Activated T-helper 1 cell treated with anti-CD3 and anti-CD28 coated beads, Interleukin-2, amount 50 U/mL, for 16 hours (primary cell): Measurements from ENCODE around the gene SPATA25.
A peak's percentile ranks its signal among the peaks of the same experiment; 100 is the strongest.
"Not testable (repeated sequence)": the region's sequence is repeated elsewhere in the genome, so short reads cannot be mapped to it uniquely, and the experiment has no call there.

Experiments used
- DNase-seq, 2 donors: peaks; one replicate each; pipeline ENCODE4 v3.0.0-alpha.2; 2020; ENCODE audit warnings: low read depth in 1 of 2, low spot score in 1 of 2

Gene SPATA25

DNA sequence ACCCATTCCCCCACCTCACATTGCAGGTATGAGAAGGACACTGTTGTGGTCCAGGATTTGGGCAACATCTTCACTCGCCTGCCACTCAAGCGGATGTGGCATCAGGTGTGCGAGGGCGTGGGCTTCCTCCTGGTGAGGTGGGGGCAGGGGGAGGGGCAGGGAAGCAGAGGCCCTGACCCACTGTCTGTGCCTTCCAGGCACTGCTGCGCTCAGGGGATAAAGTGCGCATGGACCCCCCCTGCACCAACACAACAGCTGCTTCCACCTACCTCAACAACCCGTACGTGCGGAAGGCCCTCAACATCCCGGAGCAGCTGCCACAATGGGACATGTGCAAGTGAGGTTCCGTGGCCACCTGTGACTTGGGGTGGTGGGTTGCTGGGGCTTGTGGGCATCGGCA is 7.4 kb upstream of the SPATA25 start:
- DNase-seq = no peak

DNA sequence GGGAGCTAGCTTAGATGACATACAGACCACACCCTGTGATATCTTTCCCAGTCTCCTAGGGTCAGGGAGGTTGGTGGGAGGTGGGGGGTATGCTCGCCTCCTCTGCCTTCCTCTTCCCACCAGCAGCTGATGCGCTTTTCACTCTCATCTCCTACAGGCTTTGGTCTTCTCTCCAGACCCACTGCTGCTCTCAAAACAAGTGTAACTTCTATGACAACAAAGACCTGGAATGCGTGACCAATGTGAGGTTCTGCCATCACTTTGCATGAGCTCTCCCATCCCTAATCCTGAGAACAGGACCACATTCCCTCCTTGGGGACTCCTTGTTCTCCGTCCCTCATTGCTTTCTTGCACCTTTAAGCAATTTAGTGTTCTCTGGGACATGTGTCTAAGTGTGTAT is 6.4 kb upstream of the SPATA25 start:
- DNase-seq = no peak

DNA sequence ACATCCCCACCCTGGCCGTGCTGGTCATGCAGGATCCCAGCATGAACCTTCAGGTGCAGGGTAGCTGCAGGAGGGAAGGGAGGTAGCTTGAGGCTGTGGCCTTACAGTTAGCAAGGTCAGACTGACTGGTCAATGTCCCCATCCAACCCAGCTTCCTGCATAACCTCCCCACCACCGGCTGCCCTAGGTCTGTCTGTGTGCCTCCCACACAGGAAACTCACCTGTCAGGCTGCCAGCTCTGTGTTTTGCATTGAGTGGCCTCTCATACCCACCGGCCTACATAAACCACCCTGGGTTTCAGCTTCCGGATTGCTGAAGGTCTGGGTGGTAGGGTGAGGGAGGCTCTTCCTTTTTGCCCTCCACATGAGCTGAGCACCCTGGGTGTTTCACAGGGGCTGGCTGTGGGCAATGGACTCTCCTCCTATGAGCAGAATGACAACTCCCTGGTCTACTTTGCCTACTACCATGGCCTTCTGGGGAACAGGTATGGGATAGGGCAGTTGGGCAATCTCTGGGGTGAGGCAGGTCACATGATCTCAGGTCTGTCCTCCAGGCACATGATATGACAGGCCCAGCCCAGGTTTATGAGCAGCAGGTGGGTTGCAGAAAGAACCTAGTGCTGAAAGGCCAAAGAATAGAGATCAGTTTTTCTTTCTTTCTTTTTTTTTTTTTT is 5.5 kb upstream of the SPATA25 start:
- no peak for DNase-seq

DNA sequence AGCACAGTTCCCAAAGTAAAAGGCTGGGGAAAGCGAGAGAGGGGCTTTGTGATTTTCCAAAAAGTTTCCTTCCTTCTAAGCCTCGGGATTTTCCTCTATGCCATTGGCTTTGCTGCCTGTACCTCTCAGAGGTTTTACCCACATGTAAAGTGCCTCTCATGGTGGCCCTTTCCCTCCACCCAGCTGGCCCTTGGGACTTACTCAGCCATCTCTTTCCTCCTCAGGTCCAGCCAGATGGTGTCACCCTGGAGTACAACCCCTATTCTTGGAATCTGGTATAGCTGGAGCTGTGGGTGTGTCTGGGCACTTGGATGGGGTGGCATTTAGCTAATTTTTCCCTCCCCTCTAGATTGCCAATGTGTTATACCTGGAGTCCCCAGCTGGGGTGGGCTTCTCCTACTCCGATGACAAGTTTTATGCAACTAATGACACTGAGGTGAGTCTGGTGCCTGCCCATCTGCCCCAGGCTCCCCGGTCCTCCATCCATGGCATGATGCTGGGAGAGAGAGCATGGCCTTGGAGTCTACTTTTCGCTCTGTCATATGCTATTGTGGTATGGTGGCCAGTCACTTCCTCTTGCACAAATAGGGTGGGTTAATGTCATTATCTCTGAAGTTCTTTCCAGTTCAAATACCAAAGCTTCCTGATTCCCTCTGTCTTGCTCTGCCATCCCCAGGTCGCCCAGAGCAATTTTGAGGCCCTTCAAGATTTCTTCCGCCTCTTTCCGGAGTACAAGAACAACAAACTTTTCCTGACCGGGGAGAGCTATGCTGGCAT is 4.8 kb upstream of the SPATA25 start:
- no peak for DNase-seq

DNA sequence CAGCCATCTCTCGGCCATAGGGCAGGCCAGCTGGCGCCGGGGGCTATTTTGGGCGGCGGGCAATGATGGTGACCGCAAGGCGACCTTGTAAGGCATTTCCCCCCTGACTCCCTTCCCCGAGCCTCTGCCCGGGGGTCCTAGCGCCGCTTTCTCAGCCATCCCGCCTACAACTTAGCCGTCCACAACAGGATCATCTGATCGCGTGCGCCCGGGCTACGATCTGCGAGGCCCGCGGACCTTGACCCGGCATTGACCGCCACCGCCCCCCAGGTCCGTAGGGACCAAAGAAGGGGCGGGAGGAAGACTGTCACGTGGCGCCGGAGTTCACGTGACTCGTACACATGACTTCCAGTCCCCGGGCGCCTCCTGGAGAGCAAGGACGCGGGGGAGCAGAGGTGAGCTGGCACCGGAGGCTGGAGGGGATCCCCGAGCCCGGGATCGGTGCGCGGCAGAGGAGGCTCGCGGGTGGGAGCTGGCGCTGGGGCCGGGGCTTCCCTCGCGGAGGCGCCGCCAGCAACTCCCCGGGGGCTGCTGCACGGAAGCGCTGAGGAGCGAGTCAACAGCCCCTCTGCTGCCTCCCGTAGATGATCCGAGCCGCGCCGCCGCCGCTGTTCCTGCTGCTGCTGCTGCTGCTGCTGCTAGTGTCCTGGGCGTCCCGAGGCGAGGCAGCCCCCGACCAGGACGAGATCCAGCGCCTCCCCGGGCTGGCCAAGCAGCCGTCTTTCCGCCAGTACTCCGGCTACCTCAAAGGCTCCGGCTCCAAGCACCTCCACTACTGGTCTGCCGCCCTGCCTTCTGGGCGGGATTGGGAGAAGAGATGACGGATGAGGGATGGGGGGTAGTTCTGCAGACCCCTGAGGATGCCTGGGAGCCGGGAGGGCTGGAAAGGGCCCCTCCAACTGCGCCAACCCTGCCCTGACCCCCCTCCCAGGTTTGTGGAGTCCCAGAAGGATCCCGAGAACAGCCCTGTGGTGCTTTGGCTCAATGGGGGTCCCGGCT is 3.9 kb upstream of the SPATA25 start, which contains the start of the genes CTSA and NEURL2:
Gene CTSA (plus strand): TSS at position 351 of the 999 bp plus-strand sequence. CDS start 234 bp downstream, at position 585.
Gene NEURL2 (minus strand): TSS at position 224 of the 999 bp plus-strand sequence. CDS start 217 bp downstream, at position 7.
- DNase-seq = peak; percentile 56 to 77

DNA sequence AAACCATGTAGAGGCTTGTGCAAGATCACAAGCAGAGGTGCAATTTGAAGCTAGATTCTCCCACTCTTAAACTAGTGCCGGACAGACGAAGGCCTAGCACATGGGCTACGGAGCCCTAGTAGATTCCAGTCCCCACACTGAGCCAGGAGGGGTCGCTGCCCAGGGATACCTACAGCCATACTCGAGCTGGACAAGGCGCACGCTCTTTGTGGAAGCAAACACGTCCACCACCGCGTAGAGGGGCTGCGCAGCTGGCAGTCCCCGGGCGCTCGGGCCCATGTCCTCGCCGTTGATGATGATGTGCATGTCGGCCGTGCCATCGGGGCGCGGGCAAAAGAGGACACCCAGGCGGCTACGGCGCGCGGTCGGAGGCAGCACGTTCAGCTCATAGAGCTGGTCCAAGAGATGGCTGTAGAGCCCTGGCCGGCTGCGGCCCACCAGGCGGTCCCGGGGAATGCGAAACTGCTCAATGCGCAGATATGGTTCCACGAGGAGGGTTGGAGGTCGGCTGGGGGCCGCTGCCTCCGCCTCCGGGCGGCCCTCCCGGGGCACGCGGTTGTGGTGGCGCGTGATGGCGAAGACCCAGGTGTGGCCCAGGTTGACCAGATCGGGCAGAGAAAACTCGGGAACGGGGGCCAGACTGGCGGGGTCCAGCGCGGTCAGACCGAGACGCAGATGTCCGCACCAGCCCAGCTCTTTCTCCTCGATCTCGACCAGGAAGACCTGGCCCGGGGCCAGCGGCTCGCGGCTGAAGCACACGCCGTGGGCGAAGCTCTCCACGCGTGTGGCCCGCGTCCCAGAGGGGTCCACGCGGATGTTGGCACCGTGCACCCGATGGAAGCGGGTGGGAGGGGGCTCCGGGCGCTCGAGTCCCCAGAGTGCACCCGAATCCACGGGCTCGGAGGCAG is 2.9 kb upstream of the SPATA25 start:
- DNase-seq = no peak

DNA sequence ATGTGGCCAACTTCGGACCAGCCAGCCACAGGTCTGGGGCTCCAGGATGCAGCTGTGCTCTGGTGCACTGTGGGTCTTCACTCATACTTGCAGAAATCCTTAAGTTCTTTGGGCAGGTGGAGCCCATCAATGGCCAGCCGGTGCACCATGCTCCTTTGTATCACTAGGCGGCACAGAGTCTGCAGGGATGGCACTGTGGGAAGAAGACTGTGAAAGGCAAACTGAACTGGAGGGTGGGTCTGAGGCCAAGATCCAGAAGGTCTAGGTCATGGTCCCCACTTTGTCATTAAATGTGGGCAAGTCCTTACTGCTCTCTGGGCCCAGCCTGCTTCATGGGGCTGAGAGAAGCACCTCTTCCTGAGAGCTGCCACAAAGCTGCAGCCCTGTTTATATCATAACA is 1.3 kb upstream of the SPATA25 start:
- no peak for DNase-seq

DNA sequence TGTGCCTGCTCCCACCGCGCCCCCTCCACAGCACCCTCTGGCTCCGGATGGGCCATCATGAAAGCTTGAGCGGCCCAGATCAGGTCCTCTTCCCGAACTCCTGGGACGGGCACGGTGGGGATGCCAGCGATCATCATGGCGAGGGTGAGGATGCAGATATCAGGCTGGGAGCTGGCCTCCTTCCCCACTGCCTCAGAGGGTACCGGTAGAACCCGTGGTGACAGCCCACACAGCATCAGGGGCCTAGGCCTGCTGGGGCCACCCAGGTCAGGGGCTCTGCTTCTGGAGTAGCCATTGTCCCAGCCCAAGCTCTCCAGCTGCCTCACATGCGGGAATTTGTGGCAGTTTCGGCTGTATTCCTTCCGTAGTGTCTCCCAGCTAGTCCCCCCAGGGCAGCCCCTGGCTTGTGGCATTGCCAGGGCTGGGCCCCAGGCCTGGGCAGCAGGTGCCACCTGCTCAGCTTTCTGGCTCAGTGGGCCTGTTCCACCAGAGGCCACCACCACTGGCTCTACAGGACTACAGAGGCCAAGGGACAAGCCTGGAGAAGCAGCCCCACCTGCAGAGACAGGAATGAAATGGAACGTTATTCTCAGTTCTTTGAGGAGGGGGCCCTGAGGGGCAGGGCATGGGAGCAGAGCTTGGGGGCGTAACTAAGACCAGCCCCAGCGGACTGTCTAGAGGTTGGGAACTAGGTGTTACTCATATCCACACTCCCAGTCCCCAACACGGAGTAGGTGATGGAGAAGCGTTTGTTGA is 654 bp downstream of the SPATA25 start:
- no peak for DNase-seq

DNA sequence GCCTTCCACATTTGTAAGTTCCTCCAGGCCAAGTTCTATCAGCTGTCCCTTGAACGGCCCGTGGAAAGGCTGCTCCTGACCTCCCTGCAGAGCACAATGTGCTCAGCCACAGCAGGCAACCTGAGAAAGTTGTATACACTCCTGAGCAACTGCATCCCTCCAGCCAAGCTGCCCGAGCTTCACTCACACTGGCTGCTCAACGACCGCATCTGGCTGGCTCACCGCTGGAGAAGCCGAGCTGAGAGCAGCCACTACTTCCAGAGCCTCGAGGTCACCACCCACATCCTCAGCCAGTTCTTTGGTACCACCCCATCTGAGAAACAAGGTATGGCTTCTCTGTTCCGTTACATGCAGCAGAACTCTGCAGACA is 4.3 kb downstream of the SPATA25 start:
- DNase-seq = no peak

DNA sequence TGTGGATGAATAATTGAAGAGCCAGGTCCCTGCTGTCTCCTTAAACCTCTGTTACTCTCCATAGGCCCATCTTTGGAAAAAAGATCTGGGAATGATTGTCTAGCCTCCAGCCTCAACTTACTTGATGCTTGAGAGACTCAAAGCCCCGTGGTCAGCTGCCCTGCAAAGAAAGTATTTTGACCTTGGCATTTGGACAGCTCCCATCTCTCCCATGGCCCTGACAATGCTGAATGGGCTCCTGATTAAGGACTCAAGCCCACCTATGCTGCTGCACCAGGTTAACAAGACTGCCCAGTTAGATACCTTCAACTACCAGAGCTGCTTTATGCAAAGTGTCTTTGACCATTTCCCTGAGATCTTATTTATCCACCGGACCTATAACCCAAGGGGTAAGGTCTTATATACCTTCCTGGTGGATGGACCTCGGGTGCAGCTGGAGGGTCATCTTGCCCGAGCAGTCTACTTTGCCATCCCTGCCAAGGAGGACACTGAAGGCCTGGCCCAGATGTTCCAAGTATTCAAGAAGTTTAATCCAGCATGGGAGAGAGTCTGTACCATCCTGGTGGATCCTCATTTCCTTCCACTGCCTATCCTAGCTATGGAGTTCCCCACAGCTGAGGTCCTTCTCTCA is 4.8 kb downstream of the SPATA25 start:
- no peak for DNase-seq

DNA sequence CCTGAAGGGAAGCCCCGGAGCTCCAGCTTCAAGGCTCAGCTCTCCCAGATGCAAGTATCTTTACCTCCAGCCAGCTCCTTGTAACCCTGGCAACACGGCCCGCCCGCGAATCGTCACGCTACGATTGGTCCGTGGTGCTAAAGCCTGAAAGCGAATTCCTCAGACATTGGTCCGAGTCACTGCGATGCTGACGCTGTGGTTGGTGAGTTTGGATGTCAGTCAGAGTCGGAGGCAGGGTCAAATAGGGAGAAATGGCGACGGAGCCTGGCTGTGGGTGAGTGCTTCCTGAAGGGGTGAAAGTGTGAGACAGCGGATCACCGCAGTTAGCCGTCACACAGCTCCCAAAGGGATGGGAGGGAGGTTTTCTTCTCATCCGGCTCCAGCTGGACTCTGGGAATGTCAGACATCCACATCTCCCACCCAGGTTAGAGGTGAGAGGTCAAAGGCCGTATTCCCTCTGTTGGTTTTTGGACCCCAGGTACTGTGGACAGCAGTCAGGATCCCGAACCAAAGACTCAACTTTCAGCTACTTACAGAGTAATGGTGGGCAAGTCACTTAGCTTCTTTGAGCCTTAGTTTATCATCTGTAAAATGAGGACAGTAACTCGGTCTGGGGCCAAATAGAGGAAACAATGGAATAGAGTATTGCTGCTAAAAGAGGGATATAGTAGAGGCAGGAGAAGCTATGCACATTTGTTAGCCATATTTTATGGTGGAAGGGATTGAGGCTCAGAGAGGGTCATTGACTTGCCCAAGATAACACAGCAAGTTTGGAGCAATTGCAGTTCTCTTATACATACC is 6.2 kb downstream of the SPATA25 start, which contains the start of gene ZSWIM1:
Gene ZSWIM1 (plus strand): TSS at position 240 of the 801 bp plus-strand sequence. CDS start 1,366 bp downstream, outside the sequence.
- DNase-seq = peak; percentile 94 to 98

DNA sequence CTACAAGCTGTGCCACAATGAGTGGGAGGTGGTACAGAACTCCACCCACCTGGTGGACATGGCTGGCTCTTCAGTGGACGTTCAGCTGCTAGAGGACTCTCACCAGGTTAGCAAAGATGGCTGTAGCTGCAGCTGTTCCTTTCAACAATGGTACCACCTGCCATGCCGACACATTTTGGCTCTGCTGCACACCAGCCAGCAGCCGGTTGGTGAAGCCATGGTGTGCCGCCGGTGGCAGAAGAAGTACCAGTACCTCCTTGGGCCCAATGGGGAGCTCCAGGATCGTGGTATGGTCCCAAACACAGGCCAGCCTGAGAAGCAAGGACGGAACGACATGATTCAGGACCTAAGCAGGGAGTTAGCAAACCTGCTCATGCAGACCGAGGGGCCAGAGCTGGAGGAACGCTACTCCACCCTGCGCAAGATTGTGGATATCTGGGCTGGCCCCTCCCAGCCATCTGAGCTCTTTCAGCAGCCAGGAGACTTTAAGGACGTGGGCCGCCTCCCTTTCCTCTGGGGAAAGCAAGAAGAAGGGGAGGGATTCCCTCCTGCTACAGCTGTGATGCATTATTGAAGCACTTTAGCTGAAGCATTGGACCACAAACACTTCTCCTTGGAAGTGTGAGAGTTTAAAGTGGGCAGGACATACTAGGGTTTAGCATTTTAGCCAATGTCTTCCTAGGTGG is 9.2 kb downstream of the SPATA25 start:
- no peak for DNase-seq

DNA sequence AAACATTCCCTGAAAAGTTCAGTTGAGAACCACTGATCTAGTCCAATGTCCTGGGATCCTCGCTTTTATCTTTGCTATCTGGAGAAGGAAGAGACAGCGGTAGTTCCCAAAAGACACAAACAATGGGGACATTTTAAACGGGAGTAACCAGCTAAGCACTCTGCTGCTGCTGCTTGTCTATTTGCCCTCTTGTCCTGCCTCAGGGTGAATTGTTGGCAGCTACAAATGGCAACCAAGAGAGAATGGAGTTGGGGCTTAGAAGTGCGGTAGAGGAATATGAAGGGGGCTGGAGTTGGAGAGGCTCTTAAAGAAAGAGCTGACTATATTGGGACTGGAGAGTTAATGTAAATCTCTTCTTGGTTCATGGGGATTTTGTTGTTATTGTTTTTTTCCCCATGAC is 12.8 kb downstream of the SPATA25 start:
- no peak for DNase-seq

DNA sequence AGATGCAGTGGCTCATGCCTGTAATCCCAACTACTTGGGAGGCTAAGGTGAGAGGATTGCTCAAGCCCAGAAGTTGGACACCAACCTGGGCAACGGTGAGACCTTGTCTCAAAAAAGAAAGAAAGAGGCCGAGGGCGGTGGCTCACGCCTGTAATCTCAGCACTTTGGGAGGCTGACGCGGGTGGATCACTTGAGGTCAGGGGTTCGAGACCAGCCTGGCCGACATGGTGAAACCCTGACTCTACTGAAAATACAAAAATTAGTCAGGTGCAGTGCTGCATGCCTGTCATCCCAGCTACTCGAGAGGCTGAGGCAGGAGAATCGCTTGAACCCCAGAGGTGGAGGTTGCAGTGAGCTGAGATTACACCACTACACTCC is 13.3 kb downstream of the SPATA25 start:
- DNase-seq = not testable (repeated sequence)

DNA sequence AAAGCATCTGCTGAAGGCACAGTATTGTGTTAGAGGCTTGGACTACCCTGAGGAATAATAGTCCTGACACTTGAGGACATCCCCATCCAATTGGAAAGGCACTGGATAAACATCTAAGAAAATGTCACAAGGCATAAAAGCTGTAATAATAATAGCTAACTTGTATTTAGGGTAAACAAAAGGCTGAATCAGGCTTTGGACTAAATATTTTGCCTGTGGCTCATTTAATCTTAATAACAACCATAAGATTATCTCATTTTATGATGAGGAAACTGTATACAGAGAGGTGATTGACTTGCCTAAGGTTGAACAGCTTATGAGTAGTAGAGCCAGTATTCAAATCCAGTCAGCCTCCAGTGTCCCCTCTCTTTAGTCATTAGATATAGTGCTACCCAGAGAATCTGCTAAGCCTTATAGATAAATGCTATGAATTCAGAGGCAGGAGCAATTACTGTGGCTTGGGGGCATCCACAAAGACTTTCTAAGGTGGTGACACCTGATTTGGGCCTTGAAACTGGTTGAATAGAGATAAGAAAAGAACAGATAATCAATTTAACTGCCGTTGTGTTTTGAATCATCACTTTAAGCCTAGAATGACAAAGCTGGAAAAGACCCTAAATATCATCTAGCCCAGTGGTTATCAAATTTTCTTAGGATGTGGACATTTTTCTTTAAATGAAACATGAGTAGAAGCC is 13.9 kb downstream of the SPATA25 start:
- DNase-seq = no peak

DNA sequence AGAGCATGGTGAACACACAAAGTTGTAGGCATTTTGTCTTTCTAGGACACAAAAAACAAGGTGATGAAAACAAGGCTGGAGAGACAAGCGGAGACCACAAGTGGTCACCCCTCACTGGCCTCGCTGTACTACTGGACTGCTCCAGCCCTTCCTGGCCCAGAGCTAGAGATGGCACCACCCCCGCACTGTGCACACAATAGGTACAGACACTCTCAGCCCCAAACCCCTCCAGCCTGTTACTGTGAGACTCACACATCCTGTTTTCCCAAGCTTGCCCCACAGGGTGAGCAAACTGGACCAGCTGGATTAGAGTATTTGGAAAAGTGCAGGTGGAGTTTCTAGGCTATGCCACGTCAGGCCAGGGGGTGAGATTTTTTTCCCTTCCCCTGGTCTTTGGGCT is 14.8 kb downstream of the SPATA25 start:
- DNase-seq = no peak

DNA sequence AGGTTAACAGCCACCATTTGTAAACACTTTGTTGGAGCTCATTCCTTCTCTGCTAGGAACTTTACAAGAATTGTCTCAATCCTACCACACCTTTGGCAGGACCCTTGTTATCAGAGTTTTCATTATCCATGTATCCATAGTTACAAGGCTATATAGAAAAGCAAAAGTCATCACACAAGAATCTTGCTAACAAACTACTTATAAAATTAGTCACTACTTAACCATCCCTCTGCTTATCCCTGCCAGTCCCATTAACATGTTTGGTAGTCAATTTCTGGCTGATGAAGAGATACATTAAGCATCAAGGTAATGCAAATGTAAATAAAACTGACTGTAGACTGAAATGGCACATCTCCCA is 19.6 kb downstream of the SPATA25 start:
- no peak for DNase-seq
